Kidney epithelial cell (primary cell): ENCODE data around the gene HTRA3. TPM values are rescaled to one million over a fixed set of nuclear protein-coding genes. Genes with fewer than 3 reads are reported as not detected.
A peak's percentile ranks its signal among the peaks of the same experiment; 100 is the strongest.

Experiments used
- DNase-seq: peaks from one replicate; pipeline ENCODE4 v3.0.0-alpha.2; 2010; ENCODE audit warnings: low read depth
- H3K27me3 ChIP-seq: 2 replicates; pipeline ENCODE4 v1.6.0; 2011; ENCODE audit warnings: low read length; ENCODE audit not compliant: control insufficient read depth, insufficient read depth
- H3K36me3 ChIP-seq: 2 replicates; pipeline ENCODE4 v1.5.1; 2011; ENCODE audit warnings: low read length; ENCODE audit not compliant: control insufficient read depth, insufficient read depth
- H3K4me3 ChIP-seq: 2 replicates; pipeline ENCODE4 v1.5.1; 2011; ENCODE audit warnings: low read depth, mild to moderate bottlenecking, control low read depth, low read length
- total RNA-seq: library from RNA; depleted of rRNA; stranded (reverse); fragments of >200 nt; gene quantifications from 2 replicates; pipeline ENCODE4 v1.2.3, GENCODE V29; 2015
- TF ChIP-seq, protein P1 (sequence below): IDR thresholded peaks from 2 replicates; pipeline ENCODE4 v1.5.1; 2011; ENCODE audit warnings: mild to moderate bottlenecking, moderate library complexity, low read length, control low read depth, inconsistent platforms; ENCODE audit not compliant: insufficient read depth, poor library complexity, severe bottlenecking

Gene HTRA3
- total RNA-seq, 1 donor from 2014 or later = 4.7 TPM

DNA sequence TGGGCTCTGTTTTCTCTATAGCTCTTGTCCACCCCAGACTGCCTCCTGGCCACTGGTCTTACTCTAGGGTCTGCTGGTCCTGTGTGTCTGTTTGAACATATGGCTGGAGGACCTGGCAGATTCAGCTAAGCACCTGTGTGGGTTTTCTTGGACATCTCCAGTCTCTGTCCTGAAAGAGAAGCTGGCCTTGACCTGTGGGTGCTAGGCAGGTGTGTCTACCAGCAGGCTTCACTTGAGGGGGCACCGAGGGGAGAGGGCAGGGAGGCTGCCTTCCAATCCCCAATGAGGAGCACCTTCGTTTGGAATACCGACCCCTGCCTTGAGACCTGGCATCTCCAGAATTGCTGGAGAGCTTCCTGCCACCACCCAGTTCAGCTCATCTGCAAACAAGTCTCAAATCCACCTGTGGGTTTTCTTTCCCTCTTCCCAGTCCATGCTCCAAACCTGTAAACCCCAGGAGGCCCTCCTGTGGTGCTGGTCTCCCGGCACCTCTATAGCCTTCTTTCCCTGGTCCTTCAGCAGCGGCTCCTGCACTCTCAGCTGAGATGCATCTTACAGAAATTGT lies 45.2 kb downstream of the HTRA3 start:
- Histone ChIP-seq H3K4me3 (no peak overlapping the region), H3K36me3 (no peaks in the 10 kb centered on the region), H3K27me3 (no peaks in the 10 kb centered on the region)
- TF ChIP-seq, protein P1, sequence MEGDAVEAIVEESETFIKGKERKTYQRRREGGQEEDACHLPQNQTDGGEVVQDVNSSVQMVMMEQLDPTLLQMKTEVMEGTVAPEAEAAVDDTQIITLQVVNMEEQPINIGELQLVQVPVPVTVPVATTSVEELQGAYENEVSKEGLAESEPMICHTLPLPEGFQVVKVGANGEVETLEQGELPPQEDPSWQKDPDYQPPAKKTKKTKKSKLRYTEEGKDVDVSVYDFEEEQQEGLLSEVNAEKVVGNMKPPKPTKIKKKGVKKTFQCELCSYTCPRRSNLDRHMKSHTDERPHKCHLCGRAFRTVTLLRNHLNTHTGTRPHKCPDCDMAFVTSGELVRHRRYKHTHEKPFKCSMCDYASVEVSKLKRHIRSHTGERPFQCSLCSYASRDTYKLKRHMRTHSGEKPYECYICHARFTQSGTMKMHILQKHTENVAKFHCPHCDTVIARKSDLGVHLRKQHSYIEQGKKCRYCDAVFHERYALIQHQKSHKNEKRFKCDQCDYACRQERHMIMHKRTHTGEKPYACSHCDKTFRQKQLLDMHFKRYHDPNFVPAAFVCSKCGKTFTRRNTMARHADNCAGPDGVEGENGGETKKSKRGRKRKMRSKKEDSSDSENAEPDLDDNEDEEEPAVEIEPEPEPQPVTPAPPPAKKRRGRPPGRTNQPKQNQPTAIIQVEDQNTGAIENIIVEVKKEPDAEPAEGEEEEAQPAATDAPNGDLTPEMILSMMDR = no peak
- no peak for DNase-seq

DNA sequence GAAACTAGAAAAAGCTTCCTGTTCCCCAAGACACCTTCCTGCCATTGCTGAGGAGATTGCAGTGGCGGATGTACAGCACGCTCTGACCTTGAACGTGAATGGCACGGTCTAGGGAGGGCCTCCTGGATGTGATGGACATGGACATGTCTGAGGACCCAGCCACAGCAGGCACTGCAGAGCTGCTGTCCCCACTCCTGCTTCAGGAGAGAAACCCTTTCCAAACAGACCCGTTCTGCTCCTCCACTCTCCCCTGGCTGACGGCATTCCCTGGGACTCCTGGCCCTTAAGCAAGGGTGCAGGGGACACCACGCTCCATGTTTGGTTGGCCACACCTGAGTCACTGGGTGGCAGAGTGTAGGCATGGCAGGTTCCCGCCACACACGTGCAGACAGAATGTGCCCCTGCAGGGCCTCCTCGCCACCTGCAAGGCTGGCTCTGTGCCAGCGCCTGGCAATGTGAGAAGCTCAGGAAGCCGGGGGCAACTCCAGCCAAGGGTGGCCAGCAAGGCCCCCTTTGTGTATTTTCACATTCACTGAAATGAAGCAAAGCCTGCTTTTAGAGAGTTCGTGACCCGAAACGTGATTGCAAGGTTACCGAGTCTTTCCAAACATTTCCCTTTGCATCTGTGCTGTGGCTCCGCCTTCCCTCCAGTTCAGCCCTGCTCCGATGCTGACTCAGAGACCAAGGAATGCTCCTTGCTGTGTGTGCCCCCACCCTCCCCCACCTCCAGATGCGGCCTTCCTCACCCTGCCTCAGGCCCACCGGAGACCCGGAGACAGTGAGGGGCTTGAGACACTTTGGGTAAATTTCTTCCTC lies 46.1 kb downstream of the HTRA3 start:
- no peaks in the 10 kb centered on the region for H3K36me3 ChIP-seq
- H3K4me3 ChIP-seq = no peak overlapping the region
- TF ChIP-seq, protein P1 = no peak
- H3K27me3 ChIP-seq = no peaks in the 10 kb centered on the region
- DNase-seq = peak; percentile 81

DNA sequence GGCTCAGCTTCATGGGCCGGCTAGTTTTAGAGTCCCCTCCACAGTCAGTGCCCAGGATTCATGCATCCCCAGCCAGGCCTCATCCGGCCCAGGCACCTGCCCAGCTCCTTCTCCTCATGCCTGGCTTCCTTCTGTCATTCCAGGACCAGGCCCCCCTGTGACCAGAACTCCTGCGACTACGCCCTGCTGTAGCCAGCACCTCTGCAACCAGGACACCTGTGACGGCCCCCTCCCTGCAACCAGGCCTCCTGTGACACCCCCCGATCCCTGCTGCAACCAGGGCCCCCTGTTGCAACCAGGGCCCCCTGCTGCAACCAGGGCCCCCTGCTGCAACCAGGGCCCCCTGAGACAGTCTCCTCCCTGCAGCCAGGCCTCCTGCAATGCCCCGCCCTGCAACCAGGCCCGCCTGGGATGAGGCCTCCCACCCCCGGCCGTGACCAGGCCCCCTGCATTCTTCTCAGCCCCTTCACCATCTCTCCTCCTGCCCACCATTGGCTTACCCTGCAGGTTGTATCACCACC lies 46.8 kb downstream of the HTRA3 start:
- no peaks in the 10 kb centered on the region for H3K36me3 ChIP-seq
- TF ChIP-seq, protein P1 = no peak
- no peak for DNase-seq
- no peaks in the 10 kb centered on the region for H3K27me3 ChIP-seq
- H3K4me3 ChIP-seq = no peak overlapping the region

DNA sequence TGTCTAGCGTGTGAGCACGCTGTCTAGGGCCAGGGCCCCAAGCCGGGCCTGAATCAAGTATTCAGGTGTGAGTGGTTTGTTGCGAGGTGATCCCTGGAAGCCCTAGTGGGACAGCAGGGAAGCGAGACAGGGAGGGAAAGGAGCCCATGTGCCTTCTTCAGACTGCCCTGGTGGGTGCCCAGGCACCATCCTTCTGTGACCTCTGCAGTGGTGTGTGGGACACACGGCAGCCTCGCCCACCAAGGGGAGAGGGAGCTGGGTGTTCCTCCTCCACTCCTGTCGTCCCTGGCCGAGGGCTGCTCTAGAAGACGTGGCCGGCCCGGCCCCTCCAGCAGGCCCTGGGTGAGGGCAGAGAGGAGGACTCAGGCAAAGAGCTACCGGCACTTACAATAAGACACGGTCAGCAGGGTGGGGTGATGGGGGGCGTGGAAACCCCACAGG lies 47.4 kb downstream of the HTRA3 start:
- H3K27me3 ChIP-seq = no peaks in the 10 kb centered on the region
- TF ChIP-seq, protein P1 = no peak
- no peak overlapping the region for H3K4me3 ChIP-seq
- DNase-seq = no peak
- H3K36me3 ChIP-seq = no peaks in the 10 kb centered on the region

DNA sequence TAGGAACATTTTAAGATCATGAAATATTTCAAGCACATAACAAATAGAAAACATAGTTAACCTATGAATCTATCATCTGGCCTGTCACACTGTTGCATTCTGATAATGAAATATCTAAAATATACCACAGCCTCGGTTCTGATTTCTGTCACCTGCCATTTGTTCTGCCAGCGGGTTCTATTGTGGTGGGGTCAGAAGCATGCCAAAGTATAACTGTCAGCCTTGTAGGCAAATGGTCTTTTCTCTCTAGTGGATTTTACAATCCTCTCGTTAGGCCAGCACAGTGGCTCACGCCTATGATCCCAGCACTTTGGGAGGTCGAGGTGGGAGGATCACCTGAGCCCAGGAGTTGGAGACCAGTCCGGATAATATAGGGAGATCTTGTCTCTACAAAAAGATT lies 47.9 kb downstream of the HTRA3 start:
- TF ChIP-seq, protein P1 = no peak

More for the DNA sequence above, 47.9 kb downstream of the HTRA3 start:
- Histone ChIP-seq H3K27me3 (no peaks in the 10 kb centered on the region), H3K36me3 (no peaks in the 10 kb centered on the region), H3K4me3 (no peak overlapping the region)
- no peak for DNase-seq
